K562 (cell line): ENCODE data around the gene ETFBKMT. TPM values are rescaled to one million over a fixed set of nuclear protein-coding genes. Genes with fewer than 3 reads are reported as not detected.

Source experiments
- ATF1 ChIP-seq, 2 experiments: fragments of 450-650 bp in 1 of 2; IDR thresholded peaks; 2 replicates each; pipeline ENCODE4 v1.6.1; 2016; ENCODE audit warnings: missing compliant biosample characterization in 1 of 2, missing genetic modification characterization in 1 of 2
- CBFA2T3 ChIP-seq: fragments of 450-650 bp; IDR thresholded peaks from 2 replicates; pipeline ENCODE4 v1.6.1; 2017
- DIDO1 ChIP-seq: fragments of 450-650 bp; IDR thresholded peaks from 2 replicates; pipeline ENCODE4 v1.6.1; 2016; ENCODE audit warnings: low read depth, missing biosample characterization, missing genetic modification characterization
- MEF2A ChIP-seq: IDR thresholded peaks from 2 replicates; pipeline ENCODE4 v1.6.1; 2011; ENCODE audit warnings: low read depth, mild to moderate bottlenecking, low read length, moderate library complexity; ENCODE audit not compliant: control insufficient read depth
- NR2C1 ChIP-seq, 2 experiments: fragments of 450-650 bp; IDR thresholded peaks; 2 replicates each; pipeline ENCODE4 v1.6.1; 2017; ENCODE audit warnings: mild to moderate bottlenecking in 2 of 2, antibody characterized with exemption in 1 of 2, inconsistent platforms in 1 of 2, missing compliant biosample characterization in 1 of 2, missing genetic modification characterization in 1 of 2
- OTX1 ChIP-seq: fragments of 450-650 bp; formaldehyde crosslinking; IDR thresholded peaks from 2 replicates; pipeline ENCODE4 v1.4.0; 2022; ENCODE audit warnings: mild to moderate bottlenecking
- PHTF2 ChIP-seq: fragments of 250-450 bp; sonication (Bioruptor Pico); IDR thresholded peaks from 2 replicates; pipeline ENCODE4 v1.5.0; 2021; ENCODE audit warnings: mild to moderate bottlenecking
- PTRF ChIP-seq: fragments of 450-650 bp; IDR thresholded peaks from 2 replicates; pipeline ENCODE4 v1.6.1; 2016; ENCODE audit warnings: mild to moderate bottlenecking, missing genetic modification characterization, missing compliant biosample characterization
- RNF2 ChIP-seq: sonication (generic); IDR thresholded peaks from 2 replicates; pipeline ENCODE4 v1.6.1; 2016
- SP2 ChIP-seq: IDR thresholded peaks from 2 replicates; pipeline ENCODE4 v1.6.1; 2011; ENCODE audit warnings: mild to moderate bottlenecking, low read depth, low read length, moderate library complexity; ENCODE audit not compliant: poor library complexity, severe bottlenecking; ENCODE audit errors: extremely low read depth
- STAG1 ChIP-seq: sonication (generic); formaldehyde crosslinking; IDR thresholded peaks from 2 replicates; pipeline ENCODE4 v1.5.0; 2020; ENCODE audit warnings: missing genetic modification reagents, borderline replicate concordance
- ZNF24 ChIP-seq: fragments of 450-650 bp; IDR thresholded peaks from 2 replicates; pipeline ENCODE4 v1.6.1; 2016
- ZNF444 ChIP-seq: fragments of 250-450 bp; sonication (Bioruptor Pico); IDR thresholded peaks from 2 replicates; pipeline ENCODE4 v1.4.0; 2020; ENCODE audit warnings: mild to moderate bottlenecking, moderate library complexity
- polyA plus RNA-seq, 8 experiments: library from polyadenylated mRNA; depleted of rRNA in 4 of 8; stranded (reverse) in 5 of 8; unstranded in 3 of 8; fragments of >200 nt; fragmentation: Nextera tagmentation in 2 of 8; fragmentation: Illumina TruSeq in 1 of 8; extraction: Ambion mirVana in 2 of 8; extraction: Trizol in 1 of 8; gene quantifications; 2 replicates each; pipeline versions ENCODE4 v1.2.1 to v1.2.3, GENCODE V29; 2011 to 2014; ENCODE audit warnings: inconsistent platforms in 1 of 8, missing spikeins in 1 of 8
- total RNA-seq, 7 experiments: library from RNA; depleted of rRNA in 6 of 7; stranded (reverse); fragments of >200 nt in 6 of 7; fragmentation: Illumina TruSeq in 2 of 7; extraction: Trizol in 2 of 7; gene quantifications; 2 replicates each; pipeline versions ENCODE4 v1.2.1 to v1.2.3, GENCODE V29; 2011 to 2021; ENCODE audit warnings: low replicate concordance in 1 of 7
- TF ChIP-seq, protein P1 (sequence below): fragments of 250-450 bp; sonication (Bioruptor Pico); IDR thresholded peaks from 2 replicates; pipeline ENCODE4 v1.8.0; 2022; ENCODE audit warnings: moderate library complexity, mild to moderate bottlenecking, inconsistent platforms
- TF ChIP-seq, protein P2 (sequence below): fragments of 450-650 bp; IDR thresholded peaks from 2 replicates; pipeline ENCODE4 v1.6.1; 2016; ENCODE audit warnings: low read depth, mild to moderate bottlenecking, moderate library complexity
- TF ChIP-seq, protein P3 (sequence below): fragments of 250-450 bp; sonication (Bioruptor Pico); IDR thresholded peaks from 2 replicates; pipeline ENCODE4 v1.5.0; 2020; ENCODE audit warnings: mild to moderate bottlenecking, borderline replicate concordance
- TF ChIP-seq, protein P4 (sequence below), 2 experiments: fragments of 150-350 bp in 1 of 2; IDR thresholded peaks; 2 replicates each; pipeline ENCODE4 v1.6.1; 2012 to 2016; ENCODE audit warnings: low read depth in 2 of 2, low read length in 2 of 2, mild to moderate bottlenecking in 1 of 2, moderate library complexity in 1 of 2

Gene ETFBKMT
- total and polyA plus RNA-seq, 9 of the 15 experiments (the other 6 are each of a cell fraction or from before 2014, with no cell fraction given), result 0.18 to 1.7 (median 0.96) TPM

DNA sequence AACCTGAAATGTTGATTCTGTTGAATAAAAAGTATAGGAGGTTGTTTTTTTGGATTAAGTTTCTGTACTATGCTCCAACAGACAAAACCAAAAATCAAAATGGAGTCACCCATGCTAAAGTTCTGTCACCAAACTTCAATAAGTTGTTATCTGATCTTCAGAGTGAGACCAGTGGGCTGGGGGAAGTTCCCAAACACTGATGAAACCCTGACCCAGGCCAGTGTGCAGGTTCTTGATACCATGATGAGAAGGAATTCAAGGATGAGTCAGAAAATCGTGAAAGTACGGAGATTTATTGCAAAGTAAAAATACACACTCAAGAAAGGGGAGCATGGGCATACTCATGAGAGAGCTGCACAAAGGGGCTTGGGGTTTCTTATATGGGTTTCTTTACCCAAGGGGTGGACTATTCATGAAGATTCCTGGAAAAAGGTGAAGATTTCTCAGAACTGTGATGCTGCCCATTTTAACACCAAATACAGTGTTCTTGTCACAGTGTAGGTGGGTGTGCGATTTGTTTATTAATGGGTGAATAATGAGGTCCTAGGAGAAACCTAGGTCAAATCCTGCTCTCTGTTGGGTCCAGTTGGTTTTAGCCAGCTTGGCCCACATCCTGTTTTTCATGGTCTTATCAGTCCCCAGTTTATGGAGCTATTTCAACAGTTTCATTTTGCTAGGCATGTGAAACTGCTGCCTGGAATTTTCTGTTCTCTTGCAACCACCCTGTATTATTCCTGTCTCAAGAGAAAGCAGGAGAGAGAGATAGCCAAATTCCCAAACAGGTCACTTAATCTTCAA is 41.1 kb upstream of the ETFBKMT start (continued):
- TF ChIP-seq OTX1, result peak; percentile 98
- TF ChIP-seq ZNF24, result no peak
- peak; percentile 97 for TF ChIP-seq PTRF
- TF ChIP-seq MEF2A, result no peak
- 0 out of 2 replicates have a peak, but pooled peaks have one; percentile 63 for TF ChIP-seq PHTF2
- TF ChIP-seq, protein P1, sequence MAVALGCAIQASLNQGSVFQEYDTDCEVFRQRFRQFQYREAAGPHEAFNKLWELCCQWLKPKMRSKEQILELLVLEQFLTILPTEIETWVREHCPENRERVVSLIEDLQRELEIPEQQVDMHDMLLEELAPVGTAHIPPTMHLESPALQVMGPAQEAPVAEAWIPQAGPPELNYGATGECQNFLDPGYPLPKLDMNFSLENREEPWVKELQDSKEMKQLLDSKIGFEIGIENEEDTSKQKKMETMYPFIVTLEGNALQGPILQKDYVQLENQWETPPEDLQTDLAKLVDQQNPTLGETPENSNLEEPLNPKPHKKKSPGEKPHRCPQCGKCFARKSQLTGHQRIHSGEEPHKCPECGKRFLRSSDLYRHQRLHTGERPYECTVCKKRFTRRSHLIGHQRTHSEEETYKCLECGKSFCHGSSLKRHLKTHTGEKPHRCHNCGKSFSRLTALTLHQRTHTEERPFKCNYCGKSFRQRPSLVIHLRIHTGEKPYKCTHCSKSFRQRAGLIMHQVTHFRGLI, result peak; percentile 98
- TF ChIP-seq STAG1 (CRISPR knock-in tag), result no peak
- TF ChIP-seq, protein P2, sequence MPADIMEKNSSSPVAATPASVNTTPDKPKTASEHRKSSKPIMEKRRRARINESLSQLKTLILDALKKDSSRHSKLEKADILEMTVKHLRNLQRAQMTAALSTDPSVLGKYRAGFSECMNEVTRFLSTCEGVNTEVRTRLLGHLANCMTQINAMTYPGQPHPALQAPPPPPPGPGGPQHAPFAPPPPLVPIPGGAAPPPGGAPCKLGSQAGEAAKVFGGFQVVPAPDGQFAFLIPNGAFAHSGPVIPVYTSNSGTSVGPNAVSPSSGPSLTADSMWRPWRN, result no peak
- TF ChIP-seq CBFA2T3, result peak; percentile 51
- no peak for TF ChIP-seq NR2C1 (IDR thresholded peaks at IDR 0.05)
- peak; percentile 96 for TF ChIP-seq NR2C1 (tag; IDR thresholded peaks at IDR 0.05)
- TF ChIP-seq, protein P3, sequence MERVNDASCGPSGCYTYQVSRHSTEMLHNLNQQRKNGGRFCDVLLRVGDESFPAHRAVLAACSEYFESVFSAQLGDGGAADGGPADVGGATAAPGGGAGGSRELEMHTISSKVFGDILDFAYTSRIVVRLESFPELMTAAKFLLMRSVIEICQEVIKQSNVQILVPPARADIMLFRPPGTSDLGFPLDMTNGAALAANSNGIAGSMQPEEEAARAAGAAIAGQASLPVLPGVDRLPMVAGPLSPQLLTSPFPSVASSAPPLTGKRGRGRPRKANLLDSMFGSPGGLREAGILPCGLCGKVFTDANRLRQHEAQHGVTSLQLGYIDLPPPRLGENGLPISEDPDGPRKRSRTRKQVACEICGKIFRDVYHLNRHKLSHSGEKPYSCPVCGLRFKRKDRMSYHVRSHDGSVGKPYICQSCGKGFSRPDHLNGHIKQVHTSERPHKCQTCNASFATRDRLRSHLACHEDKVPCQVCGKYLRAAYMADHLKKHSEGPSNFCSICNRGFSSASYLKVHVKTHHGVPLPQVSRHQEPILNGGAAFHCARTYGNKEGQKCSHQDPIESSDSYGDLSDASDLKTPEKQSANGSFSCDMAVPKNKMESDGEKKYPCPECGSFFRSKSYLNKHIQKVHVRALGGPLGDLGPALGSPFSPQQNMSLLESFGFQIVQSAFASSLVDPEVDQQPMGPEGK (CRISPR knock-in tag), result peak; percentile 96
- TF ChIP-seq DIDO1 (tag), result peak; percentile 90
- peak; percentile 95 for TF ChIP-seq ZNF444
- TF ChIP-seq ATF1 (CRISPR knock-in tag; IDR thresholded peaks at IDR 0.05), result no peak
- peak; percentile 73 for TF ChIP-seq ATF1 (tag; IDR thresholded peaks at IDR 0.05)
- TF ChIP-seq RNF2, result peak; percentile 24; the same call in 1 of the 2 replicates
- no peak for TF ChIP-seq SP2
- TF ChIP-seq, protein P4, sequence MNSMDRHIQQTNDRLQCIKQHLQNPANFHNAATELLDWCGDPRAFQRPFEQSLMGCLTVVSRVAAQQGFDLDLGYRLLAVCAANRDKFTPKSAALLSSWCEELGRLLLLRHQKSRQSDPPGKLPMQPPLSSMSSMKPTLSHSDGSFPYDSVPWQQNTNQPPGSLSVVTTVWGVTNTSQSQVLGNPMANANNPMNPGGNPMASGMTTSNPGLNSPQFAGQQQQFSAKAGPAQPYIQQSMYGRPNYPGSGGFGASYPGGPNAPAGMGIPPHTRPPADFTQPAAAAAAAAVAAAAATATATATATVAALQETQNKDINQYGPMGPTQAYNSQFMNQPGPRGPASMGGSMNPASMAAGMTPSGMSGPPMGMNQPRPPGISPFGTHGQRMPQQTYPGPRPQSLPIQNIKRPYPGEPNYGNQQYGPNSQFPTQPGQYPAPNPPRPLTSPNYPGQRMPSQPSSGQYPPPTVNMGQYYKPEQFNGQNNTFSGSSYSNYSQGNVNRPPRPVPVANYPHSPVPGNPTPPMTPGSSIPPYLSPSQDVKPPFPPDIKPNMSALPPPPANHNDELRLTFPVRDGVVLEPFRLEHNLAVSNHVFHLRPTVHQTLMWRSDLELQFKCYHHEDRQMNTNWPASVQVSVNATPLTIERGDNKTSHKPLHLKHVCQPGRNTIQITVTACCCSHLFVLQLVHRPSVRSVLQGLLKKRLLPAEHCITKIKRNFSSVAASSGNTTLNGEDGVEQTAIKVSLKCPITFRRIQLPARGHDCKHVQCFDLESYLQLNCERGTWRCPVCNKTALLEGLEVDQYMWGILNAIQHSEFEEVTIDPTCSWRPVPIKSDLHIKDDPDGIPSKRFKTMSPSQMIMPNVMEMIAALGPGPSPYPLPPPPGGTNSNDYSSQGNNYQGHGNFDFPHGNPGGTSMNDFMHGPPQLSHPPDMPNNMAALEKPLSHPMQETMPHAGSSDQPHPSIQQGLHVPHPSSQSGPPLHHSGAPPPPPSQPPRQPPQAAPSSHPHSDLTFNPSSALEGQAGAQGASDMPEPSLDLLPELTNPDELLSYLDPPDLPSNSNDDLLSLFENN (IDR thresholded peaks at IDR 0.05; ENCODE audit: low read depth in 2 of 2, low read length in 2 of 2), result no peak
